ENCODE measurements around the gene DSC2. TPM values are rescaled to one million over a fixed set of nuclear protein-coding genes. Genes with fewer than 3 reads are reported as not detected.
A peak's percentile ranks its signal among the peaks of the same experiment; 100 is the strongest.

DSC2 gene
- total RNA-seq, 2 donors from 2014 or later, result 2.7 to 4.3 TPM

DNA sequence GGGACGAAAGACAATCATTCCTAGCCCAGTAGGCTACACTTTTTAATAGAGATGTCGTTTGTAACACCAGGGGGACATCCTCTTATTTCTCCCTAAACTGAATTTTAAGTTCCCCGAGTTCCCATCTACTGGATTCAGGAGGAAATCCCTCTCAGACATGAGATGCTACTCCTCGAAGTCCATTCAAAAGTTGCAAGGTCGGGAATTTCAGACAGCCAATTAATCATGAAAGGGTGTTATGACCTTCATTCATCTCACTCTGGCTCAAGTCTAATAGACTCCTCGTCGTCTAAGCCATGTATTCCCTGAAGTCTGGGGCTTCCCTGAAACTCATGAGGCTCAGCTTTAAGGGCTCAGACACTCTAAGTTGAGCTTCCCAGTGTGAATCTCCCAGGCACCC, 58.5 kb downstream of the DSC2 start:
- H3K36me3 ChIP-seq, result no peaks in the 10 kb centered on the region
- H3K27ac ChIP-seq, result no peak overlapping the region
- DNase-seq (ENCODE audit: low spot score) (no peak), ATAC-seq (ENCODE audit: insufficient number of reproducible peaks, low FRiP score, low read depth) (no peak)
- H3K4me1 ChIP-seq (ENCODE audit: control insufficient read depth in 1 of 2, low read depth in 2 of 2), result peaks cover 0 to 17% of the 10 kb centered on the region in 2 donors
- H3K4me3 ChIP-seq, result no peak overlapping the region
- no peak for TF ChIP-seq CTCF (IDR thresholded peaks at IDR 0.05)
- no peaks in the 10 kb centered on the region for H3K27me3 ChIP-seq (replicated peaks; ENCODE audit: insufficient read depth)
- no peaks in the 10 kb centered on the region for H3K9me3 ChIP-seq

GRCh38 chr18:31042406-31043181, 59.6 kb downstream of the DSC2 start, which contains the start of gene DSC3:
DSC3 (minus strand) TSS chr18:31042742; CDS start chr18:31042660, 82 bp downstream.
- Histone ChIP-seq H3K27ac (peak within 1 kb of the TSS in 1 of 2 donors; percentile 11), H3K27me3 (replicated peaks; ENCODE audit: insufficient read depth) (no peaks in the 10 kb centered on the region), H3K4me1 (ENCODE audit: control insufficient read depth in 1 of 2, low read depth in 2 of 2) (peaks cover 0 to 17% of the 10 kb centered on the region in 2 donors), H3K4me3 (peak within 1 kb of the TSS; percentile 62), H3K36me3 (no peaks in the 10 kb centered on the region), H3K9me3 (no peaks in the 10 kb centered on the region)
- ATAC-seq (ENCODE audit: insufficient number of reproducible peaks, low FRiP score, low read depth) (no peak), DNase-seq (ENCODE audit: low spot score) (no peak)
- no peak for TF ChIP-seq CTCF (IDR thresholded peaks at IDR 0.05)

- H3K27ac ChIP-seq, result peak overlapping the region in 1 of 2 donors; percentile 11
- no peaks in the 10 kb centered on the region for H3K27me3 ChIP-seq (replicated peaks; ENCODE audit: insufficient read depth)
- no peaks in the 10 kb centered on the region for H3K36me3 ChIP-seq
- H3K4me1 ChIP-seq (ENCODE audit: control insufficient read depth in 1 of 2, low read depth in 2 of 2), result peaks cover 0 to 17% of the 10 kb centered on the region in 2 donors
- DNase-seq (ENCODE audit: low spot score) (no peak), ATAC-seq (ENCODE audit: insufficient number of reproducible peaks, low FRiP score, low read depth) (no peak)
- TF ChIP-seq CTCF (IDR thresholded peaks at IDR 0.05), result no peak
- no peaks in the 10 kb centered on the region for H3K9me3 ChIP-seq
- H3K4me3 ChIP-seq, result peak overlapping the region; percentile 62
Observed at GRCh38 chr18:31042084-31042405, 60.2 kb downstream of the DSC2 start.

- ATAC-seq (ENCODE audit: insufficient number of reproducible peaks, low FRiP score, low read depth), result no peak
Observed at GRCh38 chr18:31041271-31042083, 60.7 kb downstream of the DSC2 start.

More at GRCh38 chr18:31041271-31042083, 60.7 kb downstream of the DSC2 start:
- Histone ChIP-seq H3K36me3 (no peaks in the 10 kb centered on the region), H3K27ac (peak overlapping the region in 1 of 2 donors; percentile 11), H3K4me3 (peak overlapping the region; percentile 62), H3K4me1 (ENCODE audit: control insufficient read depth in 1 of 2, low read depth in 2 of 2) (peaks cover 0 to 17% of the 10 kb centered on the region in 2 donors), H3K27me3 (replicated peaks; ENCODE audit: insufficient read depth) (no peaks in the 10 kb centered on the region), H3K9me3 (no peaks in the 10 kb centered on the region)
- no peak for TF ChIP-seq CTCF (IDR thresholded peaks at IDR 0.05)
- DNase-seq (ENCODE audit: low spot score), result no peak
